Adrenal gland (tissue), 12 donors: ENCODE data around the gene POC1A. TPM values are rescaled to one million over a fixed set of nuclear protein-coding genes. Genes with fewer than 3 reads are reported as not detected.
A peak's percentile ranks its signal among the peaks of the same experiment; 100 is the strongest.
"Not testable (repeated sequence)": the region's sequence is repeated elsewhere in the genome, so short reads cannot be mapped to it uniquely, and the experiment has no call there.

Experiments used
- DNase-seq, 7 donors: peaks; one replicate each; pipeline ENCODE4 v3.0.0-alpha.2; 2019 to 2020
- H3K27ac ChIP-seq, 5 donors: fragments of 200-600 bp; sonication (generic) in 4 of 5; 1 replicate in 3 of 5; 2 replicates in 2 of 5; pipeline versions ENCODE4 v1.5.1 to v1.8.0; 2016 to 2020; ENCODE audit warnings: mild to moderate bottlenecking in 1 of 5
- H3K27me3 ChIP-seq: fragments of 200-600 bp; 2 replicates; pipeline ENCODE4 v1.8.0; 2021
- H3K36me3 ChIP-seq, 2 donors: fragments of 200-600 bp; replicated peaks in 1 of 2; 1 replicate in 1 of 2; 2 replicates in 1 of 2; pipeline versions ENCODE4 v1.5.1 to v1.8.0; 2018 to 2022
- H3K4me1 ChIP-seq, 2 donors: fragments of 200-600 bp; replicated peaks in 1 of 2; 1 replicate in 1 of 2; 2 replicates in 1 of 2; pipeline versions ENCODE4 v1.5.1 to v1.8.0; 2018 to 2021
- H3K4me3 ChIP-seq, 4 donors: fragments of 200-600 bp; sonication (generic) in 3 of 4; one replicate each; pipeline ENCODE4 v1.5.1; 2016 to 2018
- H3K9me3 ChIP-seq, 3 donors: fragments of 200-600 bp; sonication (generic) in 1 of 3; replicated peaks in 1 of 3; 1 replicate in 2 of 3; 2 replicates in 1 of 3; pipeline versions ENCODE4 v1.5.1 to v1.8.0; 2016 to 2021
- POLR2A ChIP-seq, 2 donors: fragments of 450-650 bp; IDR thresholded peaks; one replicate each; pipeline ENCODE4 v1.6.1; 2017; ENCODE audit warnings: antibody characterized with exemption in 2 of 2, mild to moderate bottlenecking in 2 of 2, moderate library complexity in 1 of 2
- WGBS, 4 donors: extraction: QIAGEN DNeasy Blood & Tissue Kit in 2 of 4; methylation state at CpG; one replicate each; pipeline versions ENCODE4 v1.1.5 to v1.1.7; 2013 to 2017; 5-methylcytosine and 5-hydroxymethylcytosine counted together
- intact Hi-C, 2 donors: fragments of 100-400 bp; cut with DNase I; formaldehyde crosslinking; loops; one replicate each; pipeline versions ENCODE4 v1.14.1 to v1.15.0; 2022 to 2023
- polyA plus RNA-seq, 3 donors: library from polyadenylated mRNA; stranded (reverse); fragments of 200-250 nt in 2 of 3; fragments of 350-450 nt in 1 of 3; fragmentation: Illumina TruSeq in 1 of 3; extraction: RNeasy Lipid Tissue Mini Kit (QIAGEN cat#74804) in 1 of 3; gene quantifications; one replicate each; pipeline ENCODE4 v1.2.3, GENCODE V29; 2013 to 2014
- total RNA-seq, 9 donors: library from RNA; depleted of rRNA in 4 of 9; stranded (reverse); fragments of >200 nt in 4 of 9; fragments of 120-200 nt in 1 of 9; fragmentation: NEBNext Ultra II Directional in 1 of 9; extraction: Animal tissue kit (Norgen Biotek cat#: 25700) in 1 of 9; gene quantifications; one replicate each; pipeline versions ENCODE4 v1.1.0 to v1.2.4, GENCODE V29; 2013 to 2023
- TF ChIP-seq, protein P1 (sequence below), 6 experiments: fragments of 450-650 bp in 4 of 6; fragments of 200-600 bp in 2 of 6; sonication (generic) in 1 of 6; IDR thresholded peaks; 1 replicate in 5 of 6; 2 replicates in 1 of 6; pipeline versions ENCODE4 v1.5.1 to v1.8.0; 2016 to 2021; ENCODE audit warnings: antibody characterized with exemption in 6 of 6, mild to moderate bottlenecking in 2 of 6, moderate library complexity in 1 of 6
- donor health status: healthy with polysubstance abuse.
- donor health status: Bipolar disorder and iron deficiency.
- donor health status: DM: yes; HTN: yes; CAD: no.
- donor health status: DM: no; HTN: no; CAD: no.
- donor health status: DM: no; HTN: no; CAD: no.
- donor health status: DM: yes; HTN: yes; CAD: no.

Gene POC1A
- total and polyA plus RNA-seq, 12 donors = 2.0 to 8.4 (median 5.5) TPM

GRCh38 chr3:52043750-52044149 lies 110.5 kb downstream of the POC1A start:
- no peak overlapping the region for H3K4me3 ChIP-seq
- DNase-seq = no peak
- no peak overlapping the region for H3K27ac ChIP-seq
- no peaks in the 10 kb centered on the region for H3K27me3 ChIP-seq
- WGBS, 4 donors = 78 to 90% (median 85%) methylated on average over 6 of the region's 6 CpGs
- peaks cover 0 to 3% of the 10 kb centered on the region in 2 donors for H3K36me3 ChIP-seq
- intact Hi-C loops = no loop called here
- no peaks in the 10 kb centered on the region for H3K9me3 ChIP-seq
- TF ChIP-seq POLR2A (IDR thresholded peaks at IDR 0.05) = no peak
- TF ChIP-seq, protein P1, sequence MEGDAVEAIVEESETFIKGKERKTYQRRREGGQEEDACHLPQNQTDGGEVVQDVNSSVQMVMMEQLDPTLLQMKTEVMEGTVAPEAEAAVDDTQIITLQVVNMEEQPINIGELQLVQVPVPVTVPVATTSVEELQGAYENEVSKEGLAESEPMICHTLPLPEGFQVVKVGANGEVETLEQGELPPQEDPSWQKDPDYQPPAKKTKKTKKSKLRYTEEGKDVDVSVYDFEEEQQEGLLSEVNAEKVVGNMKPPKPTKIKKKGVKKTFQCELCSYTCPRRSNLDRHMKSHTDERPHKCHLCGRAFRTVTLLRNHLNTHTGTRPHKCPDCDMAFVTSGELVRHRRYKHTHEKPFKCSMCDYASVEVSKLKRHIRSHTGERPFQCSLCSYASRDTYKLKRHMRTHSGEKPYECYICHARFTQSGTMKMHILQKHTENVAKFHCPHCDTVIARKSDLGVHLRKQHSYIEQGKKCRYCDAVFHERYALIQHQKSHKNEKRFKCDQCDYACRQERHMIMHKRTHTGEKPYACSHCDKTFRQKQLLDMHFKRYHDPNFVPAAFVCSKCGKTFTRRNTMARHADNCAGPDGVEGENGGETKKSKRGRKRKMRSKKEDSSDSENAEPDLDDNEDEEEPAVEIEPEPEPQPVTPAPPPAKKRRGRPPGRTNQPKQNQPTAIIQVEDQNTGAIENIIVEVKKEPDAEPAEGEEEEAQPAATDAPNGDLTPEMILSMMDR (IDR thresholded peaks at IDR 0.05) = no peak
- H3K4me1 ChIP-seq = peaks cover 11 to 16% of the 10 kb centered on the region in 2 donors

DNA sequence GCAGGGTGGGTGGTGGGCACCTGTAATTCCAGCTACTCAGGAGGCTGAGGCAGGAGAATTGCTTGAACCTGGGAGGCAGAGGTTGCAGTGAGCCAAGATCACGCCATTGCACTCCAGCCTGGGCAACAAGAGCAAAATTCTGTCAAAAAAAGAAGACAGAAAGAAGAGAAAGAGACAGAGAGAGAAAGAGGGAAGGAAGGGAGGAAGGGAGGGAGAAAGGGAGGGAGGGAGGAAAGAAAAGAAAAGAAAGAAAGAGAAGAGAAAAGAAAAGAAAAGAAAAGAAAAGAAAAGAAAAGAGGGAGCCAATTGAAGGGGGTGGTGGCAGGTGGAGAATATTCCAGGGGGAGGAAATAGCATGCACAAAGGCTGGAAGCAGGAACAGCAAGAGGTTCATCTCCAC lies 111.2 kb downstream of the POC1A start:
- H3K27me3 ChIP-seq, H3K9me3 ChIP-seq, DNase-seq, H3K4me3 ChIP-seq, H3K27ac ChIP-seq, H3K36me3 ChIP-seq, intact Hi-C loops: not testable (repeated sequence)
- WGBS, 4 donors = 89 to 98% (median 89%) methylated on average over 1 of the region's 1 CpG
- peaks cover 11 to 16% of the 10 kb centered on the region in 2 donors for H3K4me1 ChIP-seq

DNA sequence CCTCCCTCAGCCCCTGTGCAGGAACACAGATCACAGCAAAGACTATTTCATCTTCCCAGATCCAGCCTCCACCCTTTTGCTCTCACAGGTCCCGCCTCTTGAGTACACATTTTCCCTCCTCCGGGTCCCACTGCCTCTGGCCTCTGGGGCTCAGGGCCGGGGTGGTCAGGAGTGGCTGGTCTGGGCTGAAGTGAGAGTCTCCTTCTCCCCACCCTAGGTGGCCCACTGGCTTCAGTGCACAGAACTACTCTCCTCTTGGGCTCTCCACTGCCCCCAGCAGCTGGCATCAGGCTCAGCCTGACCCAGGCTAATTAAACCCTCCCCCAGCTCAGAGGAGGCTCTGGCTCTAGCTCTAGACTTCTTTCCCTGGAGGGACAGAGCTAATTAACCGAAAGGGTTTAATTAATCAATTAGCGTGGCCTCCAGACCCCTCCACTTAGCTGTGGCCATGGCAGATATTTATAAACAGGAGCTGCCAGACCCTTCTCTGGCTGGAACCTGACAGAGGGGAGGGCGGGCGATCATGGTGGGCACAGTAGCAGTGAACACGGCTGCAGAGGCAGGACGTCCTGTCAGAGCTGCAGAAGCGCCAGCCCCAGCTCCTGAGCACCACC lies 113.0 kb downstream of the POC1A start:
- no peak overlapping the region for H3K4me3 ChIP-seq
- 82 to 87% (median 85%) methylated on average over 9 to 10 of the region's 10 CpGs for WGBS, 4 donors
- H3K27me3 ChIP-seq = no peaks in the 10 kb centered on the region
- peak overlapping the region in 2 of 5 donors; percentile 30 to 49 for H3K27ac ChIP-seq
- intact Hi-C loops = no loop called here
- no peaks in the 10 kb centered on the region for H3K9me3 ChIP-seq
- H3K4me1 ChIP-seq = peaks cover under 1 to 2% of the 10 kb centered on the region in 2 donors
- TF ChIP-seq, protein P1 (IDR thresholded peaks at IDR 0.05) = peak in 1 of 6 experiments; percentile 8
- no peak for TF ChIP-seq POLR2A (IDR thresholded peaks at IDR 0.05)
- no peak for DNase-seq
- no peaks in the 10 kb centered on the region for H3K36me3 ChIP-seq

- no peaks in the 10 kb centered on the region for H3K36me3 ChIP-seq
- H3K4me3 ChIP-seq = no peak overlapping the region
- H3K9me3 ChIP-seq = no peaks in the 10 kb centered on the region
- DNase-seq = no peak
- WGBS, 4 donors = 82 to 92% (median 89%) methylated on average over 8 of the region's 8 CpGs
- intact Hi-C loops = no loop called here
- TF ChIP-seq, protein P1 (IDR thresholded peaks at IDR 0.05) = no peak
- TF ChIP-seq POLR2A (IDR thresholded peaks at IDR 0.05) = no peak
- H3K27me3 ChIP-seq = no peaks in the 10 kb centered on the region
- H3K4me1 ChIP-seq = no peaks in the 10 kb centered on the region
- peak overlapping the region in 2 of 5 donors; percentile 30 to 49 for H3K27ac ChIP-seq
Measured at GRCh38 chr3:52040600-52040999, 113.6 kb downstream of the POC1A start.

- intact Hi-C loops = no loop called here
- whole genome bisulfite sequencing, 4 donors = 51 to 78% (median 75%) methylated on average over 3 to 17 of the region's 17 CpGs
- H3K36me3 ChIP-seq = no peaks in the 10 kb centered on the region
- H3K4me3 ChIP-seq = no peak overlapping the region
- DNase-seq = peak in 4 of 7 donors; percentile 51 to 86 (median 70)
- TF ChIP-seq POLR2A (IDR thresholded peaks at IDR 0.05) = no peak
- TF ChIP-seq, protein P1 (IDR thresholded peaks at IDR 0.05) = no peak
- H3K9me3 ChIP-seq = no peaks in the 10 kb centered on the region
- H3K27me3 ChIP-seq = no peaks in the 10 kb centered on the region
- peak overlapping the region in 2 of 5 donors; percentile 32 to 49 for H3K27ac ChIP-seq
- H3K4me1 ChIP-seq = no peaks in the 10 kb centered on the region
Measured at GRCh38 chr3:52039846-52040245, 114.4 kb downstream of the POC1A start.
